B cell (primary cell): ENCODE data around the gene ETV1.

Source experiments
- EZH2 ChIP-seq: IDR thresholded peaks from 2 replicates; pipeline ENCODE4 v1.6.1; 2012; ENCODE audit warnings: borderline replicate concordance, low read depth, mild to moderate bottlenecking, moderate library complexity, low read length; ENCODE audit not compliant: insufficient read depth, poor library complexity, severe bottlenecking
- TF ChIP-seq, protein P1 (sequence below): fragments of 200-600 bp; IDR thresholded peaks from one replicate; pipeline ENCODE4 v1.8.0; 2022; ENCODE audit warnings: antibody characterized with exemption, mild to moderate bottlenecking

DNA sequence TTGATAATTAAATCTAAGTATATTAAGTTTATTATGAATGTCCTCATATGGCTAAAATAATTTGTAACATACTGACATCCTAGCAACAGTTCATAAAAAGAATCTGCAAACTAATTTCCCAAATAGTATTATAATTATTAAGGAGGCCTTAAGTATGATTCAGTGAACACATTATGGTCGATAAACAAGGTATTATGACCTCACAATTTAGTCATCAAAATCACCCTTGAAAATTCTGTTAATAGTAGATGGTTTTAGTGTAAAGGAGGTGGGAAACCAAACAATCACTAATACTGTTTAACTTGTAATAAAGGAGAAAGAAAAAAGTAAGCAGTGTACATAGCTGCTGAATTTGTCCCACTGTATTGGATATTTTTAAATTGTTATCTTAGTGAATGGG, 2.1 kb downstream of the ETV1 start:
- TF ChIP-seq, protein P1, sequence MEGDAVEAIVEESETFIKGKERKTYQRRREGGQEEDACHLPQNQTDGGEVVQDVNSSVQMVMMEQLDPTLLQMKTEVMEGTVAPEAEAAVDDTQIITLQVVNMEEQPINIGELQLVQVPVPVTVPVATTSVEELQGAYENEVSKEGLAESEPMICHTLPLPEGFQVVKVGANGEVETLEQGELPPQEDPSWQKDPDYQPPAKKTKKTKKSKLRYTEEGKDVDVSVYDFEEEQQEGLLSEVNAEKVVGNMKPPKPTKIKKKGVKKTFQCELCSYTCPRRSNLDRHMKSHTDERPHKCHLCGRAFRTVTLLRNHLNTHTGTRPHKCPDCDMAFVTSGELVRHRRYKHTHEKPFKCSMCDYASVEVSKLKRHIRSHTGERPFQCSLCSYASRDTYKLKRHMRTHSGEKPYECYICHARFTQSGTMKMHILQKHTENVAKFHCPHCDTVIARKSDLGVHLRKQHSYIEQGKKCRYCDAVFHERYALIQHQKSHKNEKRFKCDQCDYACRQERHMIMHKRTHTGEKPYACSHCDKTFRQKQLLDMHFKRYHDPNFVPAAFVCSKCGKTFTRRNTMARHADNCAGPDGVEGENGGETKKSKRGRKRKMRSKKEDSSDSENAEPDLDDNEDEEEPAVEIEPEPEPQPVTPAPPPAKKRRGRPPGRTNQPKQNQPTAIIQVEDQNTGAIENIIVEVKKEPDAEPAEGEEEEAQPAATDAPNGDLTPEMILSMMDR, result no peak
- no peak for TF ChIP-seq EZH2
